Measurements from ENCODE around the gene NTN3.

Gene NTN3

GRCh38 chr16:2497116-2497630 lies 26.1 kb downstream of the NTN3 start:
- no peak for DNase-seq (ENCODE audit: low read depth in 2 of 2)

GRCh38 chr16:2497695-2498484 lies 26.8 kb downstream of the NTN3 start:
- DNase-seq (ENCODE audit: low read depth in 2 of 2) = no peak

GRCh38 chr16:2498531-2499253 lies 27.6 kb downstream of the NTN3 start:
- no peak for DNase-seq (ENCODE audit: low read depth in 2 of 2)

- DNase-seq (ENCODE audit: low read depth in 2 of 2) = no peak
These were observed 28.4 kb downstream of the NTN3 start for GRCh38 chr16:2499454-2499853.

GRCh38 chr16:2499890-2500429 lies 28.9 kb downstream of the NTN3 start:
- DNase-seq (ENCODE audit: low read depth in 2 of 2) = no peak

GRCh38 chr16:2500430-2500917 lies 29.4 kb downstream of the NTN3 start:
- DNase-seq (ENCODE audit: low read depth in 2 of 2) = no peak

GRCh38 chr16:2500918-2501750 lies 30.0 kb downstream of the NTN3 start:
- peak; percentile 73 to 78 for DNase-seq (ENCODE audit: low read depth in 2 of 2)

GRCh38 chr16:2501946-2502895 lies 31.1 kb downstream of the NTN3 start:
- DNase-seq (ENCODE audit: low read depth in 2 of 2) = no peak

- no peak for DNase-seq (ENCODE audit: low read depth in 2 of 2)
These were observed 34.6 kb downstream of the NTN3 start for GRCh38 chr16:2505695-2506094.

GRCh38 chr16:2507052-2507659 lies 36.1 kb downstream of the NTN3 start:
- no peak for DNase-seq (ENCODE audit: low read depth in 2 of 2)

GRCh38 chr16:2507665-2508064 lies 36.6 kb downstream of the NTN3 start:
- DNase-seq (ENCODE audit: low read depth in 2 of 2) = no peak

GRCh38 chr16:2508722-2509400 lies 37.8 kb downstream of the NTN3 start:
- no peak for DNase-seq (ENCODE audit: low read depth in 2 of 2)

GRCh38 chr16:2511128-2511800 lies 40.2 kb downstream of the NTN3 start:
- no peak for DNase-seq (ENCODE audit: low read depth in 2 of 2)

GRCh38 chr16:2511996-2512734 lies 41.1 kb downstream of the NTN3 start:
- no peak for DNase-seq (ENCODE audit: low read depth in 2 of 2)

GRCh38 chr16:2512735-2513404 lies 41.8 kb downstream of the NTN3 start:
- DNase-seq (ENCODE audit: low read depth in 2 of 2) = no peak

GRCh38 chr16:2513405-2514332 lies 42.6 kb downstream of the NTN3 start, which contains the start of gene ATP6V0C:
ATP6V0C (plus strand) TSS chr16:2513952; CDS start chr16:2514104, 152 bp downstream.
- peak; percentile 88 to 90 for DNase-seq (ENCODE audit: low read depth in 2 of 2)

Data from stimulated activated CD4-positive, alpha-beta T cell treated with anti-CD3 and anti-CD28 coated beads, Interleukin-1b, Interleukin-23, amount 100 ng/mL, for 4 hours (primary cell).